DOHH2 (cell line): ENCODE results near the gene SNRPA.

Experiments used
- H3F3A ChIP-seq: fragments of 200-600 bp; sonication (generic), shearing (Covaris generic); 2 replicates; pipeline ENCODE4 v1.6.0; 2016; ENCODE audit warnings: antibody characterized with exemption, mild to moderate bottlenecking; ENCODE audit not compliant: control insufficient read depth, insufficient read depth
- H3K27ac ChIP-seq: fragments of 200-600 bp; sonication (generic); 2 replicates; pipeline ENCODE4 v1.5.1; 2014; ENCODE audit warnings: low read depth, mild to moderate bottlenecking, low read length, moderate library complexity
- H3K27me3 ChIP-seq: fragments of 200-600 bp; sonication (generic); 2 replicates; pipeline ENCODE4 v1.6.1; 2014; ENCODE audit warnings: mild to moderate bottlenecking, low read length, mixed read lengths; ENCODE audit not compliant: control insufficient read depth
- H3K36me3 ChIP-seq: fragments of 200-600 bp; sonication (generic); 2 replicates; pipeline ENCODE4 v1.6.1; 2014; ENCODE audit warnings: mild to moderate bottlenecking, low read length, moderate library complexity, mixed read lengths; ENCODE audit not compliant: control insufficient read depth
- H3K4me1 ChIP-seq: fragments of 200-600 bp; sonication (generic); 2 replicates; pipeline ENCODE4 v1.6.1; 2014; ENCODE audit warnings: mild to moderate bottlenecking, low read length, mixed read lengths; ENCODE audit not compliant: control insufficient read depth
- H3K4me2 ChIP-seq: fragments of 200-600 bp; sonication (generic); 2 replicates; pipeline ENCODE4 v1.6.0; 2014; ENCODE audit warnings: mild to moderate bottlenecking, low read length, moderate library complexity
- H3K4me3 ChIP-seq: fragments of 200-600 bp; sonication (generic); 2 replicates; pipeline ENCODE4 v1.5.1; 2014; ENCODE audit warnings: mild to moderate bottlenecking, low read length, mixed read lengths
- H3K79me2 ChIP-seq: fragments of 200-600 bp; sonication (generic); 2 replicates; pipeline ENCODE4 v1.6.1; 2014; ENCODE audit warnings: mild to moderate bottlenecking, low read length, mixed read lengths; ENCODE audit not compliant: control insufficient read depth
- H3K9me2 ChIP-seq: fragments of 200-600 bp; sonication (generic); replicated peaks from 2 replicates; pipeline ENCODE4 v1.6.1; 2014; ENCODE audit warnings: mild to moderate bottlenecking, low read length, mixed read lengths; ENCODE audit not compliant: control insufficient read depth
- H3K9me3 ChIP-seq: fragments of 200-600 bp; sonication (generic); 2 replicates; pipeline ENCODE4 v1.6.1; 2014; ENCODE audit warnings: antibody characterized with exemption, low read length, mixed read lengths; ENCODE audit not compliant: control insufficient read depth, insufficient read depth
- H4K20me1 ChIP-seq: fragments of 200-600 bp; sonication (generic); 2 replicates; pipeline ENCODE4 v1.6.0; 2014; ENCODE audit warnings: low read depth, mild to moderate bottlenecking, antibody characterized with exemption, low read length, moderate library complexity; ENCODE audit not compliant: control insufficient read depth, insufficient read depth
- EZH2phosphoT487 ChIP-seq: fragments of 200-600 bp; sonication (generic); IDR thresholded peaks from 2 replicates; pipeline ENCODE4 v1.6.1; 2017; ENCODE audit warnings: borderline replicate concordance, mild to moderate bottlenecking, antibody characterized with exemption, low read length, moderate library complexity, mixed read lengths
- TF ChIP-seq, protein P1 (sequence below): fragments of 200-600 bp; sonication (generic); IDR thresholded peaks from one replicate; pipeline ENCODE4 v1.5.1; 2014; ENCODE audit warnings: antibody characterized with exemption, mild to moderate bottlenecking, low read depth, low read length; ENCODE audit not compliant: poor library complexity, severe bottlenecking

Gene SNRPA

DNA sequence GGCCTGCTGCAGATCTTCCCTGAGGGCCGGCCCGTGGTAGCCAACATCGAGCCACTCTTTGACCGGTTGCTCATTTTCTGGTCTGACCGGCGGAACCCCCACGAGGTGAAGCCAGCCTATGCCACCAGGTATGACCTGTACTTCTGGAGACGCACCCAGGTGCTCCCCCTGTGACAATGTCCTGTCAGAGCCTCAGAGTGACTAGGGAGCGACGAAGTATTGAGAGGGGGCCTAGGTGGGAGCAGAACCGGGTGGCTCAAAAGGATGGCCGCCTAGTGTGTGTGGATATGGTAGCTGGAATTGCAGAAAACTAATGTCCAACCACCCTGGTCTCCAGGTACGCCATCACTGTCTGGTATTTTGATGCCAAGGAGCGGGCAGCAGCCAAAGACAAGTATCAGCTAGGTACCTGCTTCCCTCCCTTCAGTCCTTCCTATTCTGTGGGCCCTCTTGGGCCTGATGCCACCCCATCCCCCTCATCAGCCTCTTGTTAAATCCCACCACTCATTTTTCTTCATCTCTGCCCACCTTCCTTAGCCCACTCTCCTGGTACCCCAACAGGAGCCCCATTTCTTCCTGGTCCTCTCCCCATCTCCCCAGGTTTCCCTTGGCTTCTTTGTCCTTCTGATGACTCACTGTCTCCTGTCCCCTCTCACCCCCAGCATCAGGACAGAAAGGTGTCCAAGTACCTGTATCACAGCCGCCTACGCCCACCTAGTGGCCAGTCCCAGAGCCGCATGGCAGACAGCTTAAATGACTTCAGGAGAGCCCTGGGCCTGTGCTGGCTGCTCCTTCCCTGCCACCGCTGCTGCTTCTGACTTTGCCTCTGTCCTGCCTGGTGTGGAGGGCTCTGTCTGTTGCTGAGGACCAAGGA, 56.4 kb downstream of the SNRPA start:
- no peaks in the 10 kb centered on the region for H3K9me3 ChIP-seq
- no peaks in the 10 kb centered on the region for H3K9me2 ChIP-seq
- no peak overlapping the region for H3K27ac ChIP-seq
- H3K79me2 ChIP-seq: peaks cover 58% of the 10 kb centered on the region
- peaks cover 64% of the 10 kb centered on the region for H3K4me1 ChIP-seq
- H3K36me3 ChIP-seq: peaks cover 72% of the 10 kb centered on the region
- peak overlapping the region; percentile 84 for H3K4me2 ChIP-seq
- no peak for TF ChIP-seq EZH2phosphoT487
- TF ChIP-seq, protein P1, sequence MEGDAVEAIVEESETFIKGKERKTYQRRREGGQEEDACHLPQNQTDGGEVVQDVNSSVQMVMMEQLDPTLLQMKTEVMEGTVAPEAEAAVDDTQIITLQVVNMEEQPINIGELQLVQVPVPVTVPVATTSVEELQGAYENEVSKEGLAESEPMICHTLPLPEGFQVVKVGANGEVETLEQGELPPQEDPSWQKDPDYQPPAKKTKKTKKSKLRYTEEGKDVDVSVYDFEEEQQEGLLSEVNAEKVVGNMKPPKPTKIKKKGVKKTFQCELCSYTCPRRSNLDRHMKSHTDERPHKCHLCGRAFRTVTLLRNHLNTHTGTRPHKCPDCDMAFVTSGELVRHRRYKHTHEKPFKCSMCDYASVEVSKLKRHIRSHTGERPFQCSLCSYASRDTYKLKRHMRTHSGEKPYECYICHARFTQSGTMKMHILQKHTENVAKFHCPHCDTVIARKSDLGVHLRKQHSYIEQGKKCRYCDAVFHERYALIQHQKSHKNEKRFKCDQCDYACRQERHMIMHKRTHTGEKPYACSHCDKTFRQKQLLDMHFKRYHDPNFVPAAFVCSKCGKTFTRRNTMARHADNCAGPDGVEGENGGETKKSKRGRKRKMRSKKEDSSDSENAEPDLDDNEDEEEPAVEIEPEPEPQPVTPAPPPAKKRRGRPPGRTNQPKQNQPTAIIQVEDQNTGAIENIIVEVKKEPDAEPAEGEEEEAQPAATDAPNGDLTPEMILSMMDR: peak; percentile 60
- peaks cover 40% of the 10 kb centered on the region; the same call in 1 of the 2 replicates for H4K20me1 ChIP-seq
- peaks cover 9% of the 10 kb centered on the region for H3F3A ChIP-seq
- peak overlapping the region; percentile 51; the same call in 1 of the 2 replicates for H3K4me3 ChIP-seq
- peaks cover 12% of the 10 kb centered on the region for H3K27me3 ChIP-seq

DNA sequence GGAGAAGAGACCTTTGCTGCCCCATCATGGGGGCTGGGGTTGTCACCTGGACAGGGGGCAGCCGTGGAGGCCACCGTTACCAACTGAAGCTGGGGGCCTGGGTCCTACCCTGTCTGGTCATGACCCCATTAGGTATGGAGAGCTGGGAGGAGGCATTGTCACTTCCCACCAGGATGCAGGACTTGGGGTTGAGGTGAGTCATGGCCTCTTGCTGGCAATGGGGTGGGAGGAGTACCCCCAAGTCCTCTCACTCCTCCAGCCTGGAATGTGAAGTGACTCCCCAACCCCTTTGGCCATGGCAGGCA, 57.0 kb downstream of the SNRPA start:
- H3K27me3 ChIP-seq: peaks cover 12% of the 10 kb centered on the region
- H4K20me1 ChIP-seq: peaks cover 36% of the 10 kb centered on the region; the same call in 1 of the 2 replicates
- H3K79me2 ChIP-seq: peaks cover 52% of the 10 kb centered on the region
- no peak for TF ChIP-seq EZH2phosphoT487
- TF ChIP-seq, protein P1: no peak
- H3K9me3 ChIP-seq: no peaks in the 10 kb centered on the region
- no peak overlapping the region for H3K27ac ChIP-seq
- H3K9me2 ChIP-seq: no peaks in the 10 kb centered on the region
- H3K36me3 ChIP-seq: peaks cover 67% of the 10 kb centered on the region
- H3F3A ChIP-seq: peaks cover 8% of the 10 kb centered on the region
- peaks cover 59% of the 10 kb centered on the region for H3K4me1 ChIP-seq
- no peak overlapping the region for H3K4me2 ChIP-seq
- H3K4me3 ChIP-seq: no peak overlapping the region

- no peak overlapping the region for H3K4me2 ChIP-seq
- H3K79me2 ChIP-seq: peaks cover 47% of the 10 kb centered on the region
- no peaks in the 10 kb centered on the region for H3K9me2 ChIP-seq
- peaks cover 12% of the 10 kb centered on the region for H3K27me3 ChIP-seq
- peaks cover 53% of the 10 kb centered on the region for H3K4me1 ChIP-seq
- peaks cover 7% of the 10 kb centered on the region for H3F3A ChIP-seq
- no peaks in the 10 kb centered on the region for H3K9me3 ChIP-seq
- H4K20me1 ChIP-seq: peaks cover 30% of the 10 kb centered on the region; the same call in 1 of the 2 replicates
- no peak overlapping the region for H3K4me3 ChIP-seq
- peaks cover 61% of the 10 kb centered on the region for H3K36me3 ChIP-seq
- TF ChIP-seq, protein P1: no peak
- TF ChIP-seq EZH2phosphoT487: no peak
- no peak overlapping the region for H3K27ac ChIP-seq
Measured at GRCh38 chr19:40808497-40808896, 57.5 kb downstream of the SNRPA start.
